GM18868 (cell line): ENCODE measurements around the gene C17orf78.
"Not testable (repeated sequence)": the region's sequence is repeated elsewhere in the genome, so short reads cannot be mapped to it uniquely, and the experiment has no call there.

ENCODE experiments used
- ATAC-seq: cut with Tn5 transposase; IDR thresholded peaks from one replicate; pipeline ENCODE4 v1.9.1; 2021; ENCODE audit warnings: mild to moderate bottlenecking, moderate library complexity; ENCODE audit not compliant: unreplicated experiment

C17orf78 gene

GRCh38 chr17:37430051-37430627 is 54.4 kb downstream of the C17orf78 start:
- ATAC-seq, result no peak

- no peak for ATAC-seq
Measured at GRCh38 chr17:37432671-37433070, 56.9 kb downstream of the C17orf78 start.

- ATAC-seq, result no peak
Measured at GRCh38 chr17:37438141-37438540, 62.4 kb downstream of the C17orf78 start.

DNA sequence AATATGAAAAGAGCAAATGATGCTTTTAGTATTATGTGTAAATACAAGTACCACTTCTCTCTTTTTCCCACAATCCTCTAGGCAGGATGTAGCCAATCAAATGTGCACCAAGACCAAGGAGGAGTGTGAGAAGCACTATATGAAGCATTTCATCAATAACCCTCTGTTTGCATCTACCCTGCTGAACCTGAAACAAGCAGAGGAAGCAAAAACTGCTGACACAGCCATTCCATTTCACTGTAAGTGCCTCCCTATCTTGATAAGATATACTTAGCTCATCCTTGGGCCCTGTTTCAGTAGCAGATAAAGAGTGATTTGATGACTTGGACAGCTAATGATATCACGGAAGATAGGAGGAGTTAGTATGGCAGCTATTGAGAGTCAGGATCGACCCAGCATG is 64.6 kb downstream of the C17orf78 start:
- no peak for ATAC-seq

DNA sequence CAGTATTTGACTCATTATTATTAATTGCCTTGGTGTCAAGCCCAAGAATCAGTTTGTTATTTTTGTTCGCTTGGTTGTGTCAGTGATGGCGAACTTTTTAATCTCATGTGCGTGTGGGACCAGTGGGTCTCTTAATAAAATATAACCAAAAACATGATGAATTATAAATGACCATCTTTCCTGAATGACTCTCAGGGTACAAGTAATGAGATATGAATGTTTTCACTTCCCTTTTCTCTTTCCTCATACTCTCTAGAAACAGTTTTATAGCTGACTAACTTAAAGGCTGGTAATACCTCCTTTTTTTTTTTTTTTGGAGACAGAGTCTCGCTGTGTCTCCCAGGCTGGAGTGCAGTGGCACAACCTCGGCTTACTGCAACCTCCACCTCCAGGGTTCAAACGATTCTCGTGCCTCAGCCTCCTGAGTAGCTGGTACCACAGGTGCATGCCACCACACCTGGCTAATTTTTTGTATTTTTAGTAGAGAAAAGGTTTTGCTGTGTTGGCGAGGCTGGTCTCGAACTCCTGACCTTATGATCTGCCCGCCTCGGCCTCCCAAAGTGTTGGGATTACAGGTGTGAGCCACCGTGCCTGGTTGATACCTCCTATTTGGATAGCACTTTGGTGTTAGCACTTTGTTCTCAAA is 65.7 kb downstream of the C17orf78 start:
- not testable (repeated sequence) for ATAC-seq
